ENCODE measurements around the gene CHST4.

CHST4 gene

DNA sequence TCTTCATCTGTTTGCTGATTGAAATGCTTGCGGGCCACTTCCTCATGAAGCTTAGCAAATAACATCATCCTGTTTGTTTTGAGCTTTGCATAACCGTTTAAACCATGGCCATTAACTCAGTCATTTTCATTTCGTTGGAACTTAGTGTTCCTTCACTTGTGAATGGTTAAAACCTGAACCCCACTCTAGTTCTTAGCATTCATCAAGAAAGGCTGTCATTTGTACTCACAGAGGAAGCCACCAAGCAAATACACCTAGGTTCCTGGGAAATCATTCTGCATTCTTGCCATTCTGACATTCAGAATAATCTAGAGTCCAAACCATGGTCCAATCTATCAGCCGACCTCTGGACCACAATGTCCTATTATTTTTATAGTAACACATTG lies 59.1 kb downstream of the CHST4 start:
- Histone ChIP-seq H3K27me3 (peaks cover 34% of the 10 kb centered on the region), H3K4me1 (ENCODE audit: control insufficient read depth in 1 of 2, insufficient read depth in 1 of 2, low read depth in 1 of 2, low read length in 1 of 2) (no peaks in the 10 kb centered on the region), H3K9me3 (no peaks in the 10 kb centered on the region), H3K4me3 (ENCODE audit: low read depth in 1 of 2, low read length in 1 of 2) (no peak overlapping the region), H3K36me3 (no peaks in the 10 kb centered on the region), H3K27ac (no peak overlapping the region)
- TF ChIP-seq, protein P1, sequence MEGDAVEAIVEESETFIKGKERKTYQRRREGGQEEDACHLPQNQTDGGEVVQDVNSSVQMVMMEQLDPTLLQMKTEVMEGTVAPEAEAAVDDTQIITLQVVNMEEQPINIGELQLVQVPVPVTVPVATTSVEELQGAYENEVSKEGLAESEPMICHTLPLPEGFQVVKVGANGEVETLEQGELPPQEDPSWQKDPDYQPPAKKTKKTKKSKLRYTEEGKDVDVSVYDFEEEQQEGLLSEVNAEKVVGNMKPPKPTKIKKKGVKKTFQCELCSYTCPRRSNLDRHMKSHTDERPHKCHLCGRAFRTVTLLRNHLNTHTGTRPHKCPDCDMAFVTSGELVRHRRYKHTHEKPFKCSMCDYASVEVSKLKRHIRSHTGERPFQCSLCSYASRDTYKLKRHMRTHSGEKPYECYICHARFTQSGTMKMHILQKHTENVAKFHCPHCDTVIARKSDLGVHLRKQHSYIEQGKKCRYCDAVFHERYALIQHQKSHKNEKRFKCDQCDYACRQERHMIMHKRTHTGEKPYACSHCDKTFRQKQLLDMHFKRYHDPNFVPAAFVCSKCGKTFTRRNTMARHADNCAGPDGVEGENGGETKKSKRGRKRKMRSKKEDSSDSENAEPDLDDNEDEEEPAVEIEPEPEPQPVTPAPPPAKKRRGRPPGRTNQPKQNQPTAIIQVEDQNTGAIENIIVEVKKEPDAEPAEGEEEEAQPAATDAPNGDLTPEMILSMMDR (IDR thresholded peaks at IDR 0.05), result no peak

Data from neutrophil (primary cell).